ENCODE measurements around the gene ZSCAN23.

DNA sequence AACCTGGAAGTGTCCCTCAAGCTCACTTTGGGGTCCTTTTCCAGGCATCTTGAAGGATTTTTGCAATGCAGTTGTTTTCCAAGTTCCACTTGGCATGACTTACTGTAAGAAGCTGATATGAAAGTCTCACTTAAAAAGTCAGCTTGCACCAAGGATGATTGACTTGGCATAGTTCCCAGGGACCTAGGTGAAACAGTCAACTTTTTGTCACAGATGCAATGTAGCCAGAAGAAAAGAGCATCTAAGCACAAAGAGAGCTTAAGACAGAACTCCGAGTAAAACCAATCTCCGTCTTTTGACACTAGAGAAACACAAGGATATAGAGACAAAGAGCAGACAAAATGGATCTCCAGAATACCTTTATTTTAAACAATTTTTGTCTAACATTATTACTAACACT lies 41.1 kb downstream of the ZSCAN23 start:
- no peak for TF ChIP-seq POLR2A (IDR thresholded peaks at IDR 0.05)
- TF ChIP-seq, protein P1, sequence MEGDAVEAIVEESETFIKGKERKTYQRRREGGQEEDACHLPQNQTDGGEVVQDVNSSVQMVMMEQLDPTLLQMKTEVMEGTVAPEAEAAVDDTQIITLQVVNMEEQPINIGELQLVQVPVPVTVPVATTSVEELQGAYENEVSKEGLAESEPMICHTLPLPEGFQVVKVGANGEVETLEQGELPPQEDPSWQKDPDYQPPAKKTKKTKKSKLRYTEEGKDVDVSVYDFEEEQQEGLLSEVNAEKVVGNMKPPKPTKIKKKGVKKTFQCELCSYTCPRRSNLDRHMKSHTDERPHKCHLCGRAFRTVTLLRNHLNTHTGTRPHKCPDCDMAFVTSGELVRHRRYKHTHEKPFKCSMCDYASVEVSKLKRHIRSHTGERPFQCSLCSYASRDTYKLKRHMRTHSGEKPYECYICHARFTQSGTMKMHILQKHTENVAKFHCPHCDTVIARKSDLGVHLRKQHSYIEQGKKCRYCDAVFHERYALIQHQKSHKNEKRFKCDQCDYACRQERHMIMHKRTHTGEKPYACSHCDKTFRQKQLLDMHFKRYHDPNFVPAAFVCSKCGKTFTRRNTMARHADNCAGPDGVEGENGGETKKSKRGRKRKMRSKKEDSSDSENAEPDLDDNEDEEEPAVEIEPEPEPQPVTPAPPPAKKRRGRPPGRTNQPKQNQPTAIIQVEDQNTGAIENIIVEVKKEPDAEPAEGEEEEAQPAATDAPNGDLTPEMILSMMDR (IDR thresholded peaks at IDR 0.05) = no peak
- TF ChIP-seq EP300 (IDR thresholded peaks at IDR 0.05) = no peak
- TF ChIP-seq POLR2AphosphoS5 (IDR thresholded peaks at IDR 0.05) = no peak
